NCI-H748 treated with DMSO at 0.1 percent for 48 hours (cell line): ENCODE measurements around the gene ECPAS.
"Not testable (repeated sequence)": the region's sequence is repeated elsewhere in the genome, so short reads cannot be mapped to it uniquely, and the experiment has no call there.

Source experiments
- DNase-seq: peaks from one replicate; lab custom pipeline; 2025; lab: John Stamatoyannopoulos, UW

ECPAS gene

GRCh38 chr9:111467778-111468367 lies 16.3 kb downstream of the ECPAS start:
- DNase-seq, result no peak

DNA sequence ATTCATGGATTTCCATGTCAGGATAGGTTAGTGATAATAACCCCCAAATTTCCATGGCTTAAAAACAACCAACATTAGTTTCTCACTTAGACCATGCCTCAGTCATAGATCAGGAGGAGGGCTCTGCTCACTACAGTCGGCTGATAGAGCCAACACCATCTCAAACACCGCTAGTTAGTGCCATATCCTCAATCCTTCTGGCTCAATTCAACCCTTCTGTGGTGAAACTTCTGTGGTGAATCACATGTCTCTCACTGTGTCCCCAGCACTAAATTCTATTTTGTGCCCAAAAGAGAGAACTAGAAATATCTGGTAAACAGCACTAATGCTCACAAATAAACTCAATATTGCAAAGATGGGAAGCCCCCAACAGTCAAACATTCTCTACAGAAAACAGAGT lies 21.1 kb downstream of the ECPAS start:
- no peak for DNase-seq

- no peak for DNase-seq
These were observed 25.8 kb downstream of the ECPAS start for GRCh38 chr9:111458139-111459009.

DNA sequence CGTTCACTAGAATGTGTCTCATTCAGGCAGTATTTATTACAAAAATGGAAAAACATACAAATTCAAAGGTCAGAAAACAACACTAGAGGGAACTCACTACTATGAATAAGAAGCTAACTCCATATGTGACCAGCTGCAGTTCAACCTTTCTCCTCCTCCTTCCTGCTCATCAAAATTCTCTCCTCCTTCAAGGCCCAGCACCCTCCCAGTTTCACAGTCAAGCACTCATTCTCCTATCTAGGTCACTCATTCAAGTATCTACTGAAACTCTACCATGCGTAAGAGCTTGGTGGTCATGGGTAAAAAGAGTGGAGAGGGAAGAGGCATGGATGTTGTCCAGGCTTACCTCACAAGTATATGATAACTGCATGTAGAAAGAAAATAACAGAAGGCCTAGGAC lies 27.7 kb downstream of the ECPAS start:
- no peak for DNase-seq

DNA sequence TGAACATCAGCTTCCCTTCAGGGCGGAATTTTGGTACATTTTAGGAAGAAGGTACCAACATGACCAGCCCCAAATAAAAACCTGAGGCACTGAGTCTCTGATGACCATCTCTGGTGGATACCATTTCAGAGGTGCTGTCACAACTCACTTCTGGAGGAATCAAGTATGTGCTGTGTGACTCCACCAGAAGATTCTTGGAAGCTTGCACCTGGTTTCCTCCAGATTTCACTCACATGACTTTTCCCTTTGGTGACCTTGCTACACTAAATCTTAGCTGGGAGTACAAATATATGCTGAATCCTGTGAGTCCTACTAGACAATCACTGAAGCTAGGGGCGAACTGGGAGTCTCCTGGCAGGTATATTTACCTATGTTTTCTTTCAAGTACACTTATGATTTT lies 28.5 kb downstream of the ECPAS start:
- no peak for DNase-seq

DNA sequence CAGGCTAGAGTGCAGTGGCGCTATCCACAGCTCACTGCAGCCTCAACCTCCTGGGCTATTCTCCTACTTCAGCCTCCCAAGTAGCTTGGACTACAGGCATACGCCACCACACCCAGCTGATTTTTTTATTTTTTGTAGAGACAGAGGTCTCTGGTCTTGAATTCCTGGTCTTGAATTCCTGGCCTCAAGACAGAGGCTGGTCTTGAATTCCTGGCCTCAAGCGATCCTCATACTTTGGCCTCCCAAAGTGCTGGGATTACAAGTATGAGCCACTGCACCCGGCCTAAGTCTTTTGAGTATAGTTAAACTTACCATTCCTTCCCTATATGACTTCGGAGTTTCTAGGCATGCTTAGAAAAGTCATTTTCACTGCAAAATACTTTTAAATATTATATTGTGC lies 29.4 kb downstream of the ECPAS start:
- DNase-seq, result no peak

DNA sequence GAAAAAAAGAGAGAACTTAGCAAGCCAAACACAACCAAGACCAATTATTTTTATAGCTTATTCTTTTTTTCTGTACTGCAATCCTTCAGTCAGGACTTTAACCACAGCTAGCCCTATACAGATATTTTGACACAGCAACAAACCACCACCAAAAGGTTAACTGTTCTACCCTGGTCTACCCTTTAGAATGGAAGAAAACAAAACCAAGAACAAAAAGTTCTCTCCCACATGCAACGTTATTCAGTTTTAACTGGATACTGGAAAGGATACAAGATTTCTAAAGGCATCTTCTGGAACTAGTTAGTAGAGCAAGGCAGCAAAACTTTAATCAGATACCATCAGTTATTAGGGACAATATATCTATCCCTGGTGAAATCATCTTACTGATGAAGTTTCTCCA lies 32.6 kb downstream of the ECPAS start:
- no peak for DNase-seq

GRCh38 chr9:111450124-111450523 lies 34.1 kb downstream of the ECPAS start:
- DNase-seq, result no peak

- no peak for DNase-seq
These were observed 34.5 kb downstream of the ECPAS start for GRCh38 chr9:111449705-111450104.

DNA sequence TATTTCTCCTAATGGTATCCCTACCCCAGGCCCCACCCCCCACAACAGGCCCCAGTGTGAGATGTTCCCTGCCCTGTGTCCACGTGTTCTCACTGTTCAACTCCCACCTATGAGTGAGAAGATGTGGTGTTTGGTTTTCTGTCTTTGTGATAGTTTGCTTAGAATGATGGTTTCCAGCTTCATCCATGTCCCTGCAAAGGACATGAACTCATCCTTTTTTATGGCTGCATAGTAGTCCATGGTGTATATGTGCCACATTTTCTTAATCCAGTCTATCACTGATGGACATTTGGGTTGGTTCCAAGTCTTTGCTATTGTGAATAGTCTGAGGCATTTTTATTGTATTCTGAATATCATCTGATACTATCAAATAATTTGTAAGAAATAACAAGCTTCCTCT lies 38.4 kb downstream of the ECPAS start:
- not testable (repeated sequence) for DNase-seq

- no peak for DNase-seq
These were observed 40.7 kb downstream of the ECPAS start for GRCh38 chr9:111443454-111443853.

GRCh38 chr9:111442360-111443027 lies 41.7 kb downstream of the ECPAS start:
- DNase-seq, result no peak

GRCh38 chr9:111440226-111440625 lies 44.0 kb downstream of the ECPAS start:
- no peak for DNase-seq

DNA sequence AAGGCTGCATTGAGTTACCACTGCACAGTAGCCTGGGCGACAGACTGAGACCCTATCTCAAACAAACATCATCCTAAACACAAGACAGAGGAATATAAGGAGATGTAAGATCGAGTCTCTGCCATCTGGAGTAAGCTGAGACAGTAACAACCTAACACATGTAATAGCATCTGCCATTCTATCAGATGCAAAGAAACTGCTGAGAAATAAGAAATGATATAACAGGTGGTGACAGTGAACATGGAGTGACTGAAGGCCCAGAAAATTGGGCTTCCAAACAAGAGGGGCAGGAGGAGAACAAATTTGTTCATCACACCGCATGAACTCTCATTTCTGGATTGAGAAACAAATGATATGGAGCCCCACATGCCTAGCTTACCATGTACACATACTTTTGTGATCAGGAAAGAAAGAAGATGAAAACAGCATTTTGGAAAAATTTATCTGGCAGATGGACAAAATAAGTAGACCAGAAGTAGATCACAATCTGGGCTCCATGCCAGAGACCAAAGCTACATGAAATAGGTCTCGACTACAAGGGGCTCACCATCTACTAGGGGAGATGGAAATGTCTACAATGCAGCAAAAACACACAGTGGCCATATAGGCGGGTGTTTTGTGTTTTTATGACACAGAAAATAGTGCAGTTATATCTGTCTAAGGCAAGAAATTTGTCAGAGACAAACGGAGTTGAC lies 45.5 kb downstream of the ECPAS start:
- DNase-seq, result no peak

GRCh38 chr9:111436571-111436970 lies 47.6 kb downstream of the ECPAS start:
- no peak for DNase-seq

GRCh38 chr9:111433082-111433481 lies 51.1 kb downstream of the ECPAS start:
- DNase-seq, result no peak

- DNase-seq, result no peak
These were observed 52.5 kb downstream of the ECPAS start for GRCh38 chr9:111431684-111432083.

- peak; percentile 33 for DNase-seq
These were observed 55.0 kb downstream of the ECPAS start for GRCh38 chr9:111429175-111429574.

DNA sequence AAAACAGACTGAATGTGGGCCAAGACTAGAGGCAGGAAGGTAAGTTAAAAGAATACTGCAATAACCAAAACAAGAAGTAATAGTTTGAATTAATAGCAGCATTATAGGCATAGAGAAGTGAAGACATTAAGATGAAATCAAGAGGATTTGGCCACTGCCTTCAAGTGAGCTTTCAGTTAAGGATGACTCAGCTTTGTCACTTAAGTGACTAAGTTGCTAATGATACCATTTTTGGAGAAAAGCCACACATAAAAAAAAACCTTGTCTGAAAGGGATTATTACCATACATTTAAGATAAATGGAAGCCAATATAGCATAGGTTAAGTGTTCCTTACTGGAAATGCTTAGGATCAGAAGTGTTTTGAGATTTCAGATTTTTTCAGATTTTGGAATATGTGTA lies 57.0 kb downstream of the ECPAS start:
- no peak for DNase-seq

GRCh38 chr9:111423389-111423788 lies 60.8 kb downstream of the ECPAS start:
- DNase-seq, result no peak

GRCh38 chr9:111414406-111414805 lies 69.8 kb downstream of the ECPAS start:
- no peak for DNase-seq

GRCh38 chr9:111413996-111414395 lies 70.2 kb downstream of the ECPAS start:
- DNase-seq, result no peak

DNA sequence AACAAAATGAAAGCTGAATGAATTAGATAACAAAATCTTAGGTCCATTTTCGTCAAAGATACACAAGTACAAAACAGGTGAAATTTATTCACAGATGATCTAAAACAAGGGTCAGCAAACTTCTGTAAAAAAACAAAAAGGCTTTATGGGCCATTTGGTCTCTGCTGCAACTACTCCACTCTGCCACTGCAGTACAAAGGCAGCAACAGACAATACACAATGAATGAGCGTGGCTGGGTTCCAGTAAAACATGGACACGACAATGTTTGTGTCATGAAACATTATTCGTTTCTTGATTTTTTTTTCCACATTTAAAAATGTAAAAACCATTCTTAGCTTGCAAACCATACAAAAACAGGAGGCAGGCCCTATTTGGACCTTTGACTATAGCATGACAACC lies 71.9 kb downstream of the ECPAS start:
- no peak for DNase-seq
